ENCODE measurements around the gene ADAP1.

ADAP1 gene

GRCh38 chr7:974820-975681 lies 20.6 kb upstream of the ADAP1 start, which contains the start of gene COX19 (continued):
- TF ChIP-seq OVOL3 (tag by site-specific recombination; IDR thresholded peaks at IDR 0.05) (no peak), ZNF501 (tag by site-specific recombination; IDR thresholded peaks at IDR 0.05) (peak; percentile 77; the same call in 1 of the 2 replicates), ZNF169 (tag by site-specific recombination; IDR thresholded peaks at IDR 0.05) (no peak), KLF1 (tag by site-specific recombination; IDR thresholded peaks at IDR 0.05) (peak; percentile 25; the same call in 1 of the 2 replicates), ZNF423 (tag by site-specific recombination; IDR thresholded peaks at IDR 0.05) (no peak), ZBTB48 (tag by site-specific recombination; IDR thresholded peaks at IDR 0.05) (peak; percentile 49; the same call in 1 of the 2 replicates), ZSCAN30 (tag by site-specific recombination; IDR thresholded peaks at IDR 0.05) (no peak), ZNF239 (tag by site-specific recombination; IDR thresholded peaks at IDR 0.05) (no peak), KLF16 (tag by site-specific recombination; IDR thresholded peaks at IDR 0.05) (0 out of 2 replicates have a peak, but pooled peaks have one; percentile 39), ZNF292 (tag by site-specific recombination; IDR thresholded peaks at IDR 0.05; ENCODE audit: borderline replicate concordance, low read depth) (no peak), ZNF518A (tag by site-specific recombination; conservative IDR thresholded peaks at IDR 0.05; ENCODE audit: low read depth) (0 out of 2 replicates have a peak, but pooled peaks have one; percentile 32), GLI2 (tag by site-specific recombination; IDR thresholded peaks at IDR 0.05; ENCODE audit: borderline replicate concordance, low read depth) (no peak), ZNF132 (tag by site-specific recombination; IDR thresholded peaks at IDR 0.05; ENCODE audit: borderline replicate concordance) (no peak), ZBTB1 (tag by site-specific recombination; IDR thresholded peaks at IDR 0.05) (no peak), ZNF707 (tag by site-specific recombination; IDR thresholded peaks at IDR 0.05) (no peak), ZFP3 (tag by site-specific recombination; IDR thresholded peaks at IDR 0.05; ENCODE audit: low read depth) (peak; percentile 69; the same call in 1 of the 2 replicates), ZNF404 (tag by site-specific recombination; IDR thresholded peaks at IDR 0.05) (no peak), ZIC2 (tag by site-specific recombination; IDR thresholded peaks at IDR 0.05) (no peak), ZNF426 (tag by site-specific recombination; IDR thresholded peaks at IDR 0.05) (no peak), SP2 (tag by site-specific recombination; IDR thresholded peaks at IDR 0.05) (peak; percentile 7; the same call in 1 of the 2 replicates), MYNN (tag by site-specific recombination; IDR thresholded peaks at IDR 0.05; ENCODE audit: borderline replicate concordance) (no peak), ZNF776 (tag by site-specific recombination; IDR thresholded peaks at IDR 0.05; ENCODE audit: borderline replicate concordance) (no peak), ZBTB49 (tag by site-specific recombination; IDR thresholded peaks at IDR 0.05; ENCODE audit: low read depth) (no peak), PRDM4 (tag by site-specific recombination; IDR thresholded peaks at IDR 0.05) (0 out of 2 replicates have a peak, but pooled peaks have one; percentile 29), ZFHX2 (tag by site-specific recombination; conservative IDR thresholded peaks at IDR 0.05) (peak; percentile 79), BCL6B (tag by site-specific recombination; IDR thresholded peaks at IDR 0.05) (no peak), ZNF560 (tag by site-specific recombination; IDR thresholded peaks at IDR 0.05; ENCODE audit: borderline replicate concordance) (no peak)
